Stomach (tissue), 19 donors: ENCODE results near the gene MYL3. TPM values are rescaled to one million over a fixed set of nuclear protein-coding genes. Genes with fewer than 3 reads are reported as not detected.
"Not testable (repeated sequence)": the region's sequence is repeated elsewhere in the genome, so short reads cannot be mapped to it uniquely, and the experiment has no call there.

ENCODE experiments used
- DNase-seq, 2 donors: peaks; one replicate each; pipeline versions ENCODE4 v3.0.0 to v3.0.0-alpha.2; 2013 to 2019
- H3K27ac ChIP-seq, 5 donors: fragments of 200-600 bp in 4 of 5; sonication (generic) in 4 of 5; one replicate each; pipeline ENCODE4 v1.5.1; 2013 to 2019; ENCODE audit warnings: mild to moderate bottlenecking in 1 of 5, moderate library complexity in 1 of 5
- H3K27me3 ChIP-seq, 3 donors: fragments of 200-600 bp; sonication (generic); one replicate each; pipeline ENCODE4 v1.5.1; 2017 to 2019; ENCODE audit warnings: mixed run types in 1 of 3
- H3K36me3 ChIP-seq, 4 donors: fragments of 200-600 bp; sonication (generic); 1 replicate in 3 of 4; 2 replicates in 1 of 4; pipeline ENCODE4 v1.5.1; 2016 to 2019
- H3K4me1 ChIP-seq, 4 donors: fragments of 200-600 bp; sonication (generic); one replicate each; pipeline ENCODE4 v1.5.1; 2016 to 2019
- H3K4me3 ChIP-seq, 4 donors: fragments of 200-600 bp; sonication (generic) in 3 of 4; one replicate each; pipeline ENCODE4 v1.5.1; 2016 to 2019; ENCODE audit warnings: mild to moderate bottlenecking in 1 of 4
- H3K9me3 ChIP-seq, 4 donors: fragments of 200-600 bp; sonication (generic); one replicate each; pipeline ENCODE4 v1.5.1; 2016 to 2019
- CTCF ChIP-seq, 7 experiments: fragments of 450-650 bp in 4 of 7; fragments of 200-600 bp in 3 of 7; sonication (generic) in 3 of 7; IDR thresholded peaks; one replicate each; pipeline ENCODE4 v1.5.1; 2016 to 2019; ENCODE audit warnings: antibody characterized with exemption in 7 of 7, control low read depth in 2 of 7, mild to moderate bottlenecking in 1 of 7
- EP300 ChIP-seq: sonication (generic); formaldehyde crosslinking; IDR thresholded peaks from one replicate; pipeline ENCODE4 v1.6.1; 2017; ENCODE audit warnings: antibody characterized with exemption
- POLR2A ChIP-seq, 4 donors: fragments of 450-650 bp; IDR thresholded peaks; one replicate each; pipeline ENCODE4 v1.6.1; 2016; ENCODE audit warnings: antibody characterized with exemption in 4 of 4, control low read depth in 2 of 4, mild to moderate bottlenecking in 1 of 4, moderate library complexity in 1 of 4
- POLR2AphosphoS5 ChIP-seq, 3 donors: sonication (generic); formaldehyde crosslinking; IDR thresholded peaks; one replicate each; pipeline ENCODE4 v1.6.1; 2016; ENCODE audit warnings: antibody characterized with exemption in 3 of 3
- WGBS, 5 donors: extraction: QIAGEN DNeasy Blood & Tissue Kit in 3 of 5; methylation state at CpG; one replicate each; pipeline versions ENCODE4 v1.1.5 to v1.1.7; 2013 to 2018; 5-methylcytosine and 5-hydroxymethylcytosine counted together
- intact Hi-C: fragments of 100-400 bp; cut with DNase I; formaldehyde crosslinking; loops from one replicate; pipeline ENCODE4 v1.15.1; 2023; ENCODE audit warnings: low total_unique reads
- long read RNA-seq, 10 donors: transcript quantifications; one replicate each; lab custom pipeline, GENCODE V29; 2026
- polyA plus RNA-seq, 3 donors: library from polyadenylated mRNA; stranded (reverse); fragments of 200-250 nt; gene quantifications; one replicate each; pipeline ENCODE4 v1.2.3, GENCODE V29; 2013
- total RNA-seq, 5 donors: library from RNA; depleted of rRNA; stranded (reverse); fragments of >200 nt; gene quantifications; one replicate each; pipeline versions ENCODE4 v1.1.0 to v1.2.3, GENCODE V29; 2014 to 2016
- donor health status: healthy with polysubstance abuse.
- donor health status: Bipolar disorder and iron deficiency.
- donor health status: healthy.

Gene MYL3
- total RNA-seq (1 to 10 TPM in 1 of 5 donors, not detected in 4; 3.1 TPM), polyA plus RNA-seq (10 to 100 TPM in 1 of 3 donors, 1 to 10 TPM in 2; 1.5 to 11.5 (median 6.8) TPM)
- long read RNA-seq, donor 1: 0 reads
- long read RNA-seq, donor 2: 0 reads
- long read RNA-seq, donor 3: 0 reads
- long read RNA-seq, donor 4: 0 reads
- long read RNA-seq, donor 5: 0 reads
- long read RNA-seq, donor 6: 0 reads
- long read RNA-seq, donor 7: 0 reads
- long read RNA-seq, donor 8: 0 reads
- long read RNA-seq, donor 9: 0 reads
- long read RNA-seq, donor 10, partial matches to known transcripts: 0 of 1 reads
- long read RNA-seq, donor 10, other reads (novel, unspliced or antisense): 0 of 1 reads

- H3K9me3 ChIP-seq: no peaks in the 10 kb centered on the region
- H3K4me1 ChIP-seq: peaks cover 16 to 24% (median 18%) of the 10 kb centered on the region in 4 donors
- H3K27me3 ChIP-seq: peaks cover 0 to 6% (median 0%) of the 10 kb centered on the region in 3 donors
- no peak within 1 kb of the TSS for H3K27ac ChIP-seq
- DNase-seq: no peak
- intact Hi-C loops: loop anchor here (5.0 kb wide), 1 partner anchor 44 kb away; no protein-coding TSS in a partner anchor
- WGBS, 5 donors: 68 to 72% (median 72%) methylated on average over 7 of the region's 7 CpGs
- no peak within 1 kb of the TSS for H3K4me3 ChIP-seq
- no peaks in the 10 kb centered on the region for H3K36me3 ChIP-seq
- TF ChIP-seq POLR2AphosphoS5 (IDR thresholded peaks at IDR 0.05) (no peak), POLR2A (IDR thresholded peaks at IDR 0.05) (no peak), CTCF (IDR thresholded peaks at IDR 0.05) (no peak), EP300 (no peak)
Measured at GRCh38 chr3:46863261-46863782, at the start of gene MYL3. Gene MYL3, minus strand, starts transcription at chr3:46863444. Its CDS starts 54 bp downstream, at chr3:46863390.

GRCh38 chr3:46912986-46913385 is 49.7 kb upstream of the MYL3 start:
- DNase-seq: no peak
- no peak overlapping the region for H3K4me3 ChIP-seq

GRCh38 chr3:46910914-46911313 is 47.7 kb upstream of the MYL3 start:
- intact Hi-C loops, H3K27me3 ChIP-seq, H3K27ac ChIP-seq, H3K4me3 ChIP-seq, DNase-seq, H3K9me3 ChIP-seq, H3K36me3 ChIP-seq: not testable (repeated sequence)
- WGBS, 5 donors: 78 to 87% (median 84%) methylated on average over 10 of the region's 10 CpGs
- H3K4me1 ChIP-seq: peaks cover 10 to 34% (median 20%) of the 10 kb centered on the region in 4 donors

More at GRCh38 chr3:46912986-46913385, 49.7 kb upstream of the MYL3 start:
- H3K27ac ChIP-seq: no peak overlapping the region
- TF ChIP-seq CTCF (IDR thresholded peaks at IDR 0.05) (no peak), POLR2A (IDR thresholded peaks at IDR 0.05) (no peak), POLR2AphosphoS5 (IDR thresholded peaks at IDR 0.05) (no peak), EP300 (no peak)
- H3K36me3 ChIP-seq: peaks cover 7 to 26% (median 18%) of the 10 kb centered on the region in 4 donors
- intact Hi-C loops: no loop called here
- H3K9me3 ChIP-seq: no peaks in the 10 kb centered on the region
- 75 to 97% (median 96%) methylated on average over 3 of the region's 3 CpGs for WGBS, 5 donors
- H3K4me1 ChIP-seq: peaks cover 10 to 33% (median 20%) of the 10 kb centered on the region in 4 donors
- no peaks in the 10 kb centered on the region for H3K27me3 ChIP-seq

- TF ChIP-seq POLR2AphosphoS5 (IDR thresholded peaks at IDR 0.05) (no peak), EP300 (no peak), POLR2A (IDR thresholded peaks at IDR 0.05) (no peak), CTCF (IDR thresholded peaks at IDR 0.05) (no peak)
Measured at GRCh38 chr3:46910166-46910760, 47.0 kb upstream of the MYL3 start.

More at GRCh38 chr3:46910166-46910760, 47.0 kb upstream of the MYL3 start:
- Histone ChIP-seq H3K27ac (no peak overlapping the region), H3K4me3 (no peak overlapping the region), H3K36me3 (peaks cover 0 to 3% (median 0%) of the 10 kb centered on the region in 4 donors), H3K9me3 (no peaks in the 10 kb centered on the region), H3K27me3 (no peaks in the 10 kb centered on the region), H3K4me1 (peaks cover 10 to 34% (median 20%) of the 10 kb centered on the region in 4 donors)
- intact Hi-C loops: no loop called here
- WGBS, 5 donors: 64 to 77% (median 67%) methylated on average over 4 to 6 of the region's 6 CpGs
- peak in 1 of 2 donors; percentile 1 for DNase-seq
